ENCODE measurements around the gene LEF1. TPM values are rescaled to one million over a fixed set of nuclear protein-coding genes. Genes with fewer than 3 reads are reported as not detected.

Gene LEF1
- total and polyA plus RNA-seq, 9 of the 15 experiments (the other 6 are each of a cell fraction or from before 2014, with no cell fraction given), result 15.1 to 81.1 (median 29.7) TPM

DNA sequence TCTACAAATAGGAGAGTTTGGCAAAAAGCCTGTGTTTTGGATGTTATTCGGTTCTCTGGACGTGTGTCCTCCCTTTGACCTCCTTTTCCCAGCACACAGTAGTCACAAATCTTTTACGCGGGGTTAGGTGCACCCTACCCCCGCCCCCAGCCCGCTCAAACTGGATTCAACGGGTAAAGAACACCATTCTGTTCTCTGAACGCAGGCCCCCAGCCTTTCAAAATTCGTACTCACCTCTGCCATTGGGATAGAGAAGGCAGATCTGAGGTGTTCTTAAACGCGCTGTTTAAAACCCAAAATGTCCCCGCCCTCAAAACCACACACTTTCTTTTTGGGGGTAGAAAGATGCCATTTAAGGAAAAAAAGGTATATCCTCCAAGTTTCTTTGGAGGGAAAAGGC, 2.7 kb downstream of the LEF1 start:
- Histone ChIP-seq H3K4me1 (replicated peaks in 1 of 2; ENCODE audit: control insufficient read depth in 2 of 2, insufficient read depth in 2 of 2, low read length in 2 of 2) (peaks cover 10 to 29% of the 10 kb centered on the region in 2 experiments; a peak in 4 of 5 replicates), H3K9ac (ENCODE audit: insufficient read depth in 1 of 2, low read depth in 2 of 2, low read length in 2 of 2) (peak overlapping the region; percentile 82 to 95; a peak in 3 of 4 replicates), H3K79me2 (ENCODE audit: control insufficient read depth, insufficient read depth, low read length) (peaks cover 32% of the 10 kb centered on the region), H3K4me2 (ENCODE audit: insufficient read depth, low read length) (peak overlapping the region; percentile 89), H3K9me3 (replicated peaks; ENCODE audit: control insufficient read depth, insufficient read depth, low read depth, low read length) (no peaks in the 10 kb centered on the region), H2AFZ (ENCODE audit: low read depth, low read length) (peak overlapping the region; percentile 83), H3K27ac (ENCODE audit: extremely low read depth, low read depth, low read length) (peak overlapping the region; percentile 65), H3K36me3 (ENCODE audit: control insufficient read depth, insufficient read depth, low read length) (peaks cover 29% of the 10 kb centered on the region), H3K27me3 (ENCODE audit: control insufficient read depth in 2 of 2, insufficient read depth in 2 of 2, low read length in 2 of 2) (no peaks in the 10 kb centered on the region), H3K9me1 (ENCODE audit: control insufficient read depth, insufficient read depth, low read length) (no peaks in the 10 kb centered on the region), H3K4me3 (peak overlapping the region; percentile 83), H4K20me1 (replicated peaks; ENCODE audit: control insufficient read depth, insufficient read depth, low read length) (no peaks in the 10 kb centered on the region)
- TF ChIP-seq CEBPB (tag; IDR thresholded peaks at IDR 0.05) (no peak), ZKSCAN1 (IDR thresholded peaks at IDR 0.05; ENCODE audit: low read depth, low read length) (0 out of 2 replicates have a peak, but pooled peaks have one; percentile 20), COPS2 (conservative IDR thresholded peaks at IDR 0.05) (no peak)
- TF ChIP-seq, protein P1, sequence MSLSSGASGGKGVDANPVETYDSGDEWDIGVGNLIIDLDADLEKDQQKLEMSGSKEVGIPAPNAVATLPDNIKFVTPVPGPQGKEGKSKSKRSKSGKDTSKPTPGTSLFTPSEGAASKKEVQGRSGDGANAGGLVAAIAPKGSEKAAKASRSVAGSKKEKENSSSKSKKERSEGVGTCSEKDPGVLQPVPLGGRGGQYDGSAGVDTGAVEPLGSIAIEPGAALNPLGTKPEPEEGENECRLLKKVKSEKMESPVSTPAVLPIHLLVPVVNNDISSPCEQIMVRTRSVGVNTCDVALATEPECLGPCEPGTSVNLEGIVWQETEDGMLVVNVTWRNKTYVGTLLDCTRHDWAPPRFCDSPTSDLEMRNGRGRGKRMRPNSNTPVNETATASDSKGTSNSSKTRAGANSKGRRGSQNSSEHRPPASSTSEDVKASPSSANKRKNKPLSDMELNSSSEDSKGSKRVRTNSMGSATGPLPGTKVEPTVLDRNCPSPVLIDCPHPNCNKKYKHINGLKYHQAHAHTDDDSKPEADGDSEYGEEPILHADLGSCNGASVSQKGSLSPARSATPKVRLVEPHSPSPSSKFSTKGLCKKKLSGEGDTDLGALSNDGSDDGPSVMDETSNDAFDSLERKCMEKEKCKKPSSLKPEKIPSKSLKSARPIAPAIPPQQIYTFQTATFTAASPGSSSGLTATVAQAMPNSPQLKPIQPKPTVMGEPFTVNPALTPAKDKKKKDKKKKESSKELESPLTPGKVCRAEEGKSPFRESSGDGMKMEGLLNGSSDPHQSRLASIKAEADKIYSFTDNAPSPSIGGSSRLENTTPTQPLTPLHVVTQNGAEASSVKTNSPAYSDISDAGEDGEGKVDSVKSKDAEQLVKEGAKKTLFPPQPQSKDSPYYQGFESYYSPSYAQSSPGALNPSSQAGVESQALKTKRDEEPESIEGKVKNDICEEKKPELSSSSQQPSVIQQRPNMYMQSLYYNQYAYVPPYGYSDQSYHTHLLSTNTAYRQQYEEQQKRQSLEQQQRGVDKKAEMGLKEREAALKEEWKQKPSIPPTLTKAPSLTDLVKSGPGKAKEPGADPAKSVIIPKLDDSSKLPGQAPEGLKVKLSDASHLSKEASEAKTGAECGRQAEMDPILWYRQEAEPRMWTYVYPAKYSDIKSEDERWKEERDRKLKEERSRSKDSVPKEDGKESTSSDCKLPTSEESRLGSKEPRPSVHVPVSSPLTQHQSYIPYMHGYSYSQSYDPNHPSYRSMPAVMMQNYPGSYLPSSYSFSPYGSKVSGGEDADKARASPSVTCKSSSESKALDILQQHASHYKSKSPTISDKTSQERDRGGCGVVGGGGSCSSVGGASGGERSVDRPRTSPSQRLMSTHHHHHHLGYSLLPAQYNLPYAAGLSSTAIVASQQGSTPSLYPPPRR (CRISPR knock-in tag; IDR thresholded peaks at IDR 0.05; ENCODE audit: borderline replicate concordance), result no peak
- TF ChIP-seq, protein P2, sequence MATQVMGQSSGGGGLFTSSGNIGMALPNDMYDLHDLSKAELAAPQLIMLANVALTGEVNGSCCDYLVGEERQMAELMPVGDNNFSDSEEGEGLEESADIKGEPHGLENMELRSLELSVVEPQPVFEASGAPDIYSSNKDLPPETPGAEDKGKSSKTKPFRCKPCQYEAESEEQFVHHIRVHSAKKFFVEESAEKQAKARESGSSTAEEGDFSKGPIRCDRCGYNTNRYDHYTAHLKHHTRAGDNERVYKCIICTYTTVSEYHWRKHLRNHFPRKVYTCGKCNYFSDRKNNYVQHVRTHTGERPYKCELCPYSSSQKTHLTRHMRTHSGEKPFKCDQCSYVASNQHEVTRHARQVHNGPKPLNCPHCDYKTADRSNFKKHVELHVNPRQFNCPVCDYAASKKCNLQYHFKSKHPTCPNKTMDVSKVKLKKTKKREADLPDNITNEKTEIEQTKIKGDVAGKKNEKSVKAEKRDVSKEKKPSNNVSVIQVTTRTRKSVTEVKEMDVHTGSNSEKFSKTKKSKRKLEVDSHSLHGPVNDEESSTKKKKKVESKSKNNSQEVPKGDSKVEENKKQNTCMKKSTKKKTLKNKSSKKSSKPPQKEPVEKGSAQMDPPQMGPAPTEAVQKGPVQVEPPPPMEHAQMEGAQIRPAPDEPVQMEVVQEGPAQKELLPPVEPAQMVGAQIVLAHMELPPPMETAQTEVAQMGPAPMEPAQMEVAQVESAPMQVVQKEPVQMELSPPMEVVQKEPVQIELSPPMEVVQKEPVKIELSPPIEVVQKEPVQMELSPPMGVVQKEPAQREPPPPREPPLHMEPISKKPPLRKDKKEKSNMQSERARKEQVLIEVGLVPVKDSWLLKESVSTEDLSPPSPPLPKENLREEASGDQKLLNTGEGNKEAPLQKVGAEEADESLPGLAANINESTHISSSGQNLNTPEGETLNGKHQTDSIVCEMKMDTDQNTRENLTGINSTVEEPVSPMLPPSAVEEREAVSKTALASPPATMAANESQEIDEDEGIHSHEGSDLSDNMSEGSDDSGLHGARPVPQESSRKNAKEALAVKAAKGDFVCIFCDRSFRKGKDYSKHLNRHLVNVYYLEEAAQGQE (IDR thresholded peaks at IDR 0.05; ENCODE audit: borderline replicate concordance), result peak; percentile 58
- TF ChIP-seq, protein P2 (CRISPR knock-in tag; IDR thresholded peaks at IDR 0.05; ENCODE audit: low read depth), result no peak
- ChIA-PET CTCF (ENCODE audit: low intra/inter-chr PET ratio) (no interaction called here), POLR2A (no interaction called here)
- WGBS (ENCODE audit: insufficient coverage, low coverage, missing lambda C conversion rate), result 11% methylated on average over 12 of the region's 12 CpGs
- DNase-seq (ENCODE audit: extremely low read depth in 1 of 4, low spot score in 3 of 4), result peak in 2 of 4 experiments; percentile 22 to 33
- in situ Hi-C loops (cut with MboI), result loop anchor here (5.0 kb wide), 1 partner anchor 89 kb away; no protein-coding TSS in a partner anchor
- BruUV-seq (replicated peaks), result no TSS peak
- ATAC-seq, result 0 out of 3 replicates have a peak, but pooled peaks have one; percentile 3
- FAIRE-seq, result no peak
- intact Hi-C loops (cut with micrococcal nuclease), result loop anchor here (2.0 to 5.0 kb wide), 2 partner anchors 51 to 196 kb away; no protein-coding TSS in a partner anchor

Data from K562 (cell line).